ENCODE results near the gene OLFML2B.

The OLFML2B gene

DNA sequence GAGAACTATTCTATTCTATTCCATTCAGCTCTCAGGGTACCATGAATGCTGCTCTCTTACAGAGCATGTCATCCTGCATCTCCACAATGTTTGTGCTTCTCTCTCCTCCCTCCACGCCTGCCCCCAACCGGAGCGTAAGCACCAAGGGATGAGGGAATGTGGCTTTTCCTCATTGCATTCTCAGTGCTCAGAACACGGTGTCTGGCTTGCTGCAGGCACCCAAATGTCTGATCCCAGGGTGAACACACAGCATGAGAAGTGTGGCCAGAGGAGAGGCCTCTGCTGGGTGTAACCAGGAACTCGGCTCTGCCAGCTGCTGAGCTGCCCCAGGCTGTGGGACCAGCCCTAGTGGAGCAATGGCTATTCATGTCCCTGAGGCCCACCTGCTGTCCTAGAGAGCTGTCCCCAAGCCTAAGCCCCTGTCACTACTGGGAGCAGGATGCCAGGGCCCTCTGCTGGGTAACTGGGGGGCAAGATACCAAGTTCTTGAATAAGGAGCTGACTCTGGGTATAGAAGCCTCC is 38.3 kb downstream of the OLFML2B start:
- H3K36me3 ChIP-seq (ENCODE audit: control insufficient read depth, low read length): no peaks in the 10 kb centered on the region
- TF ChIP-seq, protein P1, sequence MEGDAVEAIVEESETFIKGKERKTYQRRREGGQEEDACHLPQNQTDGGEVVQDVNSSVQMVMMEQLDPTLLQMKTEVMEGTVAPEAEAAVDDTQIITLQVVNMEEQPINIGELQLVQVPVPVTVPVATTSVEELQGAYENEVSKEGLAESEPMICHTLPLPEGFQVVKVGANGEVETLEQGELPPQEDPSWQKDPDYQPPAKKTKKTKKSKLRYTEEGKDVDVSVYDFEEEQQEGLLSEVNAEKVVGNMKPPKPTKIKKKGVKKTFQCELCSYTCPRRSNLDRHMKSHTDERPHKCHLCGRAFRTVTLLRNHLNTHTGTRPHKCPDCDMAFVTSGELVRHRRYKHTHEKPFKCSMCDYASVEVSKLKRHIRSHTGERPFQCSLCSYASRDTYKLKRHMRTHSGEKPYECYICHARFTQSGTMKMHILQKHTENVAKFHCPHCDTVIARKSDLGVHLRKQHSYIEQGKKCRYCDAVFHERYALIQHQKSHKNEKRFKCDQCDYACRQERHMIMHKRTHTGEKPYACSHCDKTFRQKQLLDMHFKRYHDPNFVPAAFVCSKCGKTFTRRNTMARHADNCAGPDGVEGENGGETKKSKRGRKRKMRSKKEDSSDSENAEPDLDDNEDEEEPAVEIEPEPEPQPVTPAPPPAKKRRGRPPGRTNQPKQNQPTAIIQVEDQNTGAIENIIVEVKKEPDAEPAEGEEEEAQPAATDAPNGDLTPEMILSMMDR (IDR thresholded peaks at IDR 0.05; ENCODE audit: low read depth, low read length, poor library complexity, severe bottlenecking): no peak
- TF ChIP-seq EZH2phosphoT487 (IDR thresholded peaks at IDR 0.05; ENCODE audit: borderline replicate concordance, low read length): no peak
- H3K4me1 ChIP-seq (ENCODE audit: control insufficient read depth, low read length): no peaks in the 10 kb centered on the region
- no peaks in the 10 kb centered on the region for H3K9me3 ChIP-seq (ENCODE audit: control insufficient read depth, insufficient read depth, low read length)
- no peaks in the 10 kb centered on the region for H3K79me2 ChIP-seq (ENCODE audit: control insufficient read depth, low read length)
- no peaks in the 10 kb centered on the region for H3F3A ChIP-seq (ENCODE audit: control insufficient read depth, insufficient read depth)
- H3K9me2 ChIP-seq (replicated peaks; ENCODE audit: control insufficient read depth, low read length): no peaks in the 10 kb centered on the region
- no peaks in the 10 kb centered on the region for H4K20me1 ChIP-seq (ENCODE audit: control insufficient read depth, insufficient read depth, low read depth, low read length)
- no peak overlapping the region for H3K4me3 ChIP-seq (ENCODE audit: low read length)
- H3K4me2 ChIP-seq (ENCODE audit: low read length): no peak overlapping the region
- H3K27me3 ChIP-seq (ENCODE audit: control insufficient read depth, low read length): peaks cover 20% of the 10 kb centered on the region
- H3K27ac ChIP-seq (ENCODE audit: low read depth, low read length): no peak overlapping the region

DNA sequence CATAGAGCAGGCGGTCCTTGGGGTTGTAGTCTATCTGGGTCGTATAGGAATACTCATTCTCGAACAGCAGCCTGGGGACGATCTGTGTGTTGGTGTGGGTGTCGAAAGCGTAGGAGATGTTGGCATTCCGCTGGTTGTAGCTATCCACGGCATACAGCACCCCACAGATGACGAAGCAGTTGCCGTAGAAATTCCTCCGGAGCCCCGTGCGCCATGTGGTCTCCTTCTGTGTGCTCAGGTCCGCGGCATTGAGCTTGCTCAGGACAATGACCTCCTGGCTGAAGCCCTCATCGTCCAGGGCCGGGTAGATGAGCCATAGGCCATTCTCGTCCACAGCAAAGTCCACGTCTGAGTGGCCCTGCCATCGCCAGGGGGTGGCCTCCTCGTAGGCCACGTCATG is 39.9 kb downstream of the OLFML2B start:
- Histone ChIP-seq H3K36me3 (ENCODE audit: control insufficient read depth, low read length) (no peaks in the 10 kb centered on the region), H3K27ac (ENCODE audit: low read depth, low read length) (no peak overlapping the region), H3K9me2 (replicated peaks; ENCODE audit: control insufficient read depth, low read length) (no peaks in the 10 kb centered on the region), H3F3A (ENCODE audit: control insufficient read depth, insufficient read depth) (no peaks in the 10 kb centered on the region), H3K4me1 (ENCODE audit: control insufficient read depth, low read length) (no peaks in the 10 kb centered on the region), H3K4me3 (ENCODE audit: low read length) (no peak overlapping the region), H3K79me2 (ENCODE audit: control insufficient read depth, low read length) (no peaks in the 10 kb centered on the region), H3K27me3 (ENCODE audit: control insufficient read depth, low read length) (peaks cover 16% of the 10 kb centered on the region), H4K20me1 (ENCODE audit: control insufficient read depth, insufficient read depth, low read depth, low read length) (no peaks in the 10 kb centered on the region), H3K4me2 (ENCODE audit: low read length) (no peak overlapping the region), H3K9me3 (ENCODE audit: control insufficient read depth, insufficient read depth, low read length) (no peaks in the 10 kb centered on the region)
- TF ChIP-seq EZH2phosphoT487 (IDR thresholded peaks at IDR 0.05; ENCODE audit: borderline replicate concordance, low read length): no peak
- TF ChIP-seq, protein P1 (IDR thresholded peaks at IDR 0.05; ENCODE audit: low read depth, low read length, poor library complexity, severe bottlenecking): no peak

GRCh38 chr1:161982917-161983316 is 40.8 kb downstream of the OLFML2B start:
- no peak overlapping the region for H3K27ac ChIP-seq (ENCODE audit: low read depth, low read length)
- H3F3A ChIP-seq (ENCODE audit: control insufficient read depth, insufficient read depth): no peaks in the 10 kb centered on the region
- no peaks in the 10 kb centered on the region for H3K36me3 ChIP-seq (ENCODE audit: control insufficient read depth, low read length)
- no peaks in the 10 kb centered on the region for H3K9me3 ChIP-seq (ENCODE audit: control insufficient read depth, insufficient read depth, low read length)
- H3K4me2 ChIP-seq (ENCODE audit: low read length): no peak overlapping the region
- H3K27me3 ChIP-seq (ENCODE audit: control insufficient read depth, low read length): peaks cover 13% of the 10 kb centered on the region; the same call in 1 of the 2 replicates
- no peaks in the 10 kb centered on the region for H3K4me1 ChIP-seq (ENCODE audit: control insufficient read depth, low read length)
- H3K79me2 ChIP-seq (ENCODE audit: control insufficient read depth, low read length): no peaks in the 10 kb centered on the region
- no peaks in the 10 kb centered on the region for H4K20me1 ChIP-seq (ENCODE audit: control insufficient read depth, insufficient read depth, low read depth, low read length)
- TF ChIP-seq EZH2phosphoT487 (IDR thresholded peaks at IDR 0.05; ENCODE audit: borderline replicate concordance, low read length): no peak
- TF ChIP-seq, protein P1 (IDR thresholded peaks at IDR 0.05; ENCODE audit: low read depth, low read length, poor library complexity, severe bottlenecking): no peak
- H3K4me3 ChIP-seq (ENCODE audit: low read length): no peak overlapping the region
- no peaks in the 10 kb centered on the region for H3K9me2 ChIP-seq (replicated peaks; ENCODE audit: control insufficient read depth, low read length)
